GM20000 (cell line): Measurements from ENCODE around the gene SUGCT.

Experiments used
- DNase-seq: peaks from one replicate; pipeline ENCODE4 v3.0.0; 2012; ENCODE audit warnings: low spot score
- CTCF ChIP-seq: IDR thresholded peaks from 2 replicates; pipeline ENCODE4 v1.5.1; 2012; ENCODE audit warnings: mild to moderate bottlenecking, control low read depth; ENCODE audit errors: extremely low read depth, missing control alignments

SUGCT gene

GRCh38 chr7:40341836-40342235 lies 207.0 kb downstream of the SUGCT start:
- DNase-seq: no peak
- TF ChIP-seq CTCF: no peak

GRCh38 chr7:40346554-40346953 lies 211.7 kb downstream of the SUGCT start:
- no peak for DNase-seq
- TF ChIP-seq CTCF: no peak

GRCh38 chr7:40348126-40348728 lies 213.4 kb downstream of the SUGCT start:
- no peak for TF ChIP-seq CTCF
- no peak for DNase-seq

- TF ChIP-seq CTCF: no peak
Observed at GRCh38 chr7:40350100-40350499, 215.3 kb downstream of the SUGCT start.

GRCh38 chr7:40354711-40355110 lies 219.9 kb downstream of the SUGCT start:
- no peak for TF ChIP-seq CTCF

More at GRCh38 chr7:40350100-40350499, 215.3 kb downstream of the SUGCT start:
- no peak for DNase-seq

GRCh38 chr7:40356312-40356711 lies 221.5 kb downstream of the SUGCT start:
- TF ChIP-seq CTCF: no peak
- DNase-seq: no peak

More at GRCh38 chr7:40354711-40355110, 219.9 kb downstream of the SUGCT start:
- DNase-seq: no peak

- TF ChIP-seq CTCF: no peak
- no peak for DNase-seq
Observed at GRCh38 chr7:40356871-40357709, 222.3 kb downstream of the SUGCT start.
